IPS-18c (cell line): Measurements from ENCODE around the gene TRAPPC10.

Source experiments
- H3K4me3 ChIP-seq: 2 replicates; pipeline ENCODE4 v1.7.0; 2013; ENCODE audit warnings: low read depth, mild to moderate bottlenecking, low read length, moderate library complexity; ENCODE audit not compliant: insufficient read depth
- H3K9me3 ChIP-seq: one replicate; pipeline ENCODE4 v1.6.1; 2013; ENCODE audit warnings: mild to moderate bottlenecking, low read length, moderate library complexity; ENCODE audit not compliant: control insufficient read depth, insufficient read depth

Gene TRAPPC10

GRCh38 chr21:44051462-44051941, 39.4 kb downstream of the TRAPPC10 start:
- Histone ChIP-seq H3K4me3 (no peak overlapping the region), H3K9me3 (no peaks in the 10 kb centered on the region)

- Histone ChIP-seq H3K4me3 (no peak overlapping the region), H3K9me3 (no peaks in the 10 kb centered on the region)
Observed at GRCh38 chr21:44052071-44052829, 40.1 kb downstream of the TRAPPC10 start.

GRCh38 chr21:44052830-44053226, 40.7 kb downstream of the TRAPPC10 start:
- no peaks in the 10 kb centered on the region for H3K9me3 ChIP-seq
- H3K4me3 ChIP-seq = no peak overlapping the region

- no peaks in the 10 kb centered on the region for H3K9me3 ChIP-seq
Observed at GRCh38 chr21:44053567-44053966, 41.5 kb downstream of the TRAPPC10 start.

GRCh38 chr21:44054710-44055109, 42.6 kb downstream of the TRAPPC10 start:
- no peak overlapping the region for H3K4me3 ChIP-seq
- H3K9me3 ChIP-seq = no peaks in the 10 kb centered on the region

More at GRCh38 chr21:44053567-44053966, 41.5 kb downstream of the TRAPPC10 start:
- H3K4me3 ChIP-seq = no peak overlapping the region

- no peak overlapping the region for H3K4me3 ChIP-seq
- no peaks in the 10 kb centered on the region for H3K9me3 ChIP-seq
Observed at GRCh38 chr21:44057055-44057454, 44.9 kb downstream of the TRAPPC10 start.

GRCh38 chr21:44057960-44058651, 46.0 kb downstream of the TRAPPC10 start:
- H3K9me3 ChIP-seq = no peaks in the 10 kb centered on the region
- no peak overlapping the region for H3K4me3 ChIP-seq

GRCh38 chr21:44058652-44058964, 46.5 kb downstream of the TRAPPC10 start:
- Histone ChIP-seq H3K4me3 (no peak overlapping the region), H3K9me3 (no peaks in the 10 kb centered on the region)

GRCh38 chr21:44058981-44059380, 46.9 kb downstream of the TRAPPC10 start:
- H3K4me3 ChIP-seq = no peak overlapping the region

GRCh38 chr21:44059710-44060109, 47.6 kb downstream of the TRAPPC10 start:
- Histone ChIP-seq H3K4me3 (no peak overlapping the region), H3K9me3 (no peaks in the 10 kb centered on the region)

More at GRCh38 chr21:44058981-44059380, 46.9 kb downstream of the TRAPPC10 start:
- H3K9me3 ChIP-seq = no peaks in the 10 kb centered on the region

GRCh38 chr21:44062380-44062779, 50.3 kb downstream of the TRAPPC10 start:
- Histone ChIP-seq H3K9me3 (no peaks in the 10 kb centered on the region), H3K4me3 (no peak overlapping the region)

GRCh38 chr21:44063151-44063912, 51.2 kb downstream of the TRAPPC10 start:
- Histone ChIP-seq H3K4me3 (no peak overlapping the region), H3K9me3 (no peaks in the 10 kb centered on the region)

- H3K9me3 ChIP-seq = no peaks in the 10 kb centered on the region
Observed at GRCh38 chr21:44064852-44065403, 52.8 kb downstream of the TRAPPC10 start.

GRCh38 chr21:44065428-44065827, 53.3 kb downstream of the TRAPPC10 start:
- Histone ChIP-seq H3K4me3 (no peak overlapping the region), H3K9me3 (no peaks in the 10 kb centered on the region)

More at GRCh38 chr21:44064852-44065403, 52.8 kb downstream of the TRAPPC10 start:
- H3K4me3 ChIP-seq = no peak overlapping the region

GRCh38 chr21:44066116-44066515, 54.0 kb downstream of the TRAPPC10 start:
- Histone ChIP-seq H3K9me3 (no peaks in the 10 kb centered on the region), H3K4me3 (no peak overlapping the region)

GRCh38 chr21:44067011-44067839, 55.1 kb downstream of the TRAPPC10 start:
- Histone ChIP-seq H3K9me3 (no peaks in the 10 kb centered on the region), H3K4me3 (no peak overlapping the region)

GRCh38 chr21:44070391-44070790, 58.3 kb downstream of the TRAPPC10 start:
- H3K4me3 ChIP-seq = no peak overlapping the region
- no peaks in the 10 kb centered on the region for H3K9me3 ChIP-seq
